ENCODE data around the gene GIPC2.

- TF ChIP-seq CTCF (IDR thresholded peaks at IDR 0.05) (no peak), POLR2A (IDR thresholded peaks at IDR 0.05) (no peak)
Observed at GRCh38 chr1:78184460-78185072, 138.8 kb downstream of the GIPC2 start.
